Cardiac fibroblast (primary cell): ENCODE measurements around the gene KRT33B.
"Not testable (repeated sequence)": the region's sequence is repeated elsewhere in the genome, so short reads cannot be mapped to it uniquely, and the experiment has no call there.

Source experiments
- DNase-seq, 2 donors: peaks; one replicate each; pipeline versions ENCODE4 v3.0.0 to v3.0.0-alpha.2; 2010; ENCODE audit warnings: low read depth in 2 of 2
- H3K4me3 ChIP-seq, 2 donors: replicated peaks in 1 of 2; 1 replicate in 1 of 2; 2 replicates in 1 of 2; pipeline ENCODE4 v1.5.1; 2011; ENCODE audit warnings: low read depth in 2 of 2, low read length in 2 of 2, mild to moderate bottlenecking in 2 of 2, moderate library complexity in 1 of 2
- TF ChIP-seq, protein P1 (sequence below): IDR thresholded peaks from one replicate; pipeline ENCODE4 v1.5.1; 2011; ENCODE audit warnings: low read depth, mild to moderate bottlenecking, low read length, inconsistent platforms

KRT33B gene

DNA sequence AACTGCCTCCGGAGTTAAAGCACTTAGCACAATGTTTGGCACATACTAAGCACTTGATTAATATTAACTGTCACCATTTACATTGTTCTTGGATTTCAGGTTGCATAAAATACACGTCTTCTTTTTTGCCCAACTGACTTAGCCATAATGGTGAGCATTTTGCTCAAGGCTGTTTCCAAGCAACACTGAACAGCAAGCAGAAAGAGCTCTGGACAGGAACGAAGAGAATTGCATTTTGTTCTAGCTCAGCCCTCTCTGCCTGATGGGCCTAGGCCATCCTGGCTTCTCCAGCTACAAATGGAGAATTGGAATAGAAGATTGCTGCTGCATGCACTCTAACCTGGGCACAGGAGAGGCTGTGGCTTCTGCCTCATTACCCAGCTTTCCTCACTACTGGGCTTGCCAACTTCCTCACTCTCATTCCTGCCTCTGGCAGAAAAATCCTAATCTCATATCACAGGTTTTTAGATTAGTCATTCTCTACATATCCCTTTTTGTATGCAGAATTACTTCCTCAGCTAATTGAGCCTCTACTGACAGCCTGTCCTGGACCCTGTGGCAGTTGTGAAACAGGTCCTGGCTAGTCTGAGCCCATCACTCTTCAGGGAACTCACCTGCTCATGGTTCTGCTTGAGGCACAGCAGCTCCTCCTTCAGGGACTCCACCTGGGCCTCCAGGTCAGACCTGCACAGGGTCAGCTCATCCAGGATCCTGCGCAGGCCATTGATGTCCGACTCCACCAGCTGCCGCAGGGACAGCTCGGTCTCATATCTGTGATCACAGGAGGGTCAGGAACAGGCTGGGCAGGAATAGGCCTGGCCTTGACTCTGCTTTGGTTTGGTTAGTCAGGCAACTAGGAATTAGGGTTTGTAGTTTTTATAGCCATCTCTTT, 21.5 kb downstream of the KRT33B start:
- no peak for DNase-seq
- H3K4me3 ChIP-seq: no peak overlapping the region
- TF ChIP-seq, protein P1, sequence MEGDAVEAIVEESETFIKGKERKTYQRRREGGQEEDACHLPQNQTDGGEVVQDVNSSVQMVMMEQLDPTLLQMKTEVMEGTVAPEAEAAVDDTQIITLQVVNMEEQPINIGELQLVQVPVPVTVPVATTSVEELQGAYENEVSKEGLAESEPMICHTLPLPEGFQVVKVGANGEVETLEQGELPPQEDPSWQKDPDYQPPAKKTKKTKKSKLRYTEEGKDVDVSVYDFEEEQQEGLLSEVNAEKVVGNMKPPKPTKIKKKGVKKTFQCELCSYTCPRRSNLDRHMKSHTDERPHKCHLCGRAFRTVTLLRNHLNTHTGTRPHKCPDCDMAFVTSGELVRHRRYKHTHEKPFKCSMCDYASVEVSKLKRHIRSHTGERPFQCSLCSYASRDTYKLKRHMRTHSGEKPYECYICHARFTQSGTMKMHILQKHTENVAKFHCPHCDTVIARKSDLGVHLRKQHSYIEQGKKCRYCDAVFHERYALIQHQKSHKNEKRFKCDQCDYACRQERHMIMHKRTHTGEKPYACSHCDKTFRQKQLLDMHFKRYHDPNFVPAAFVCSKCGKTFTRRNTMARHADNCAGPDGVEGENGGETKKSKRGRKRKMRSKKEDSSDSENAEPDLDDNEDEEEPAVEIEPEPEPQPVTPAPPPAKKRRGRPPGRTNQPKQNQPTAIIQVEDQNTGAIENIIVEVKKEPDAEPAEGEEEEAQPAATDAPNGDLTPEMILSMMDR: no peak

- not testable (repeated sequence) for DNase-seq, H3K4me3 ChIP-seq
These were observed 23.2 kb downstream of the KRT33B start for GRCh38 chr17:41346421-41346820.

DNA sequence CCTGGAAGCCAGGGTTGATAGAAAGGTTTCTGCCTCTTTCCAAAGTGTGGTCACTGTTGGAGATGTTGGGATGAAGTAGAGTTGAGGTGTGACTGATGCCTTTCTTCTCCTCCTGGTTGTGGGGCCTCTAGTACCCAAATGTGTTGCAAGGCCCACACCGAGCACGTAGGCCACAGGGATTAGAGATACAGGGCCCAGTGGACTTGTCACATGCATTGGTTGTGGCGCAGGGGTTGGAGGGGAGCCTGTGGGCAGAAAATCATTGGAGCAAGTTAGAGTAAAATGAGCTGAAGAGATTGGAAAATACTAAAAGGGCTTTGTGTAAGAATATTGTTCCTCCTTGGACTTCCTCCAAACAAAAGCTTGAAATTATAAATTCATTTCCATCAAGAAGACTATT, 23.6 kb downstream of the KRT33B start:
- no peak overlapping the region for H3K4me3 ChIP-seq
- TF ChIP-seq, protein P1: no peak
- no peak for DNase-seq

DNA sequence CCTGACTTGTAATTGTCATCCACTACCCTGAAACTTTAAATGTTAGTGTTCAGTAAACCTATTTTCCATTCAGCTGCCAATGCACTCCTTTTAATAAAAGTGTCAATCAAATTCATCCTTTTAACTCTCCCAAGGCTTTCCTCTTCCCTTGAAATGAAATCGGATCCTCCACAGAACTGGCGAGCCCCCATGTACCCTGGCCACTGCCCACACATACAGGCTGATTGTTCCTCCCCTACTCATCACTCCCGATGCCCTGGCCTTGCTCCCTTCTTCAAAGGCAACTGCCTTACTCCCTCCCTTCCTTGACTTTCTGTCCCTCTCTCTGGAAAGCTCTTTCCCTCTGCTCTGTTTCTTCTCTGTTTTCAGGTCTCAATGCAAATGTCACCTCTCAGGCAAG, 26.6 kb downstream of the KRT33B start:
- no peak overlapping the region for H3K4me3 ChIP-seq
- DNase-seq: no peak
- TF ChIP-seq, protein P1: no peak

DNA sequence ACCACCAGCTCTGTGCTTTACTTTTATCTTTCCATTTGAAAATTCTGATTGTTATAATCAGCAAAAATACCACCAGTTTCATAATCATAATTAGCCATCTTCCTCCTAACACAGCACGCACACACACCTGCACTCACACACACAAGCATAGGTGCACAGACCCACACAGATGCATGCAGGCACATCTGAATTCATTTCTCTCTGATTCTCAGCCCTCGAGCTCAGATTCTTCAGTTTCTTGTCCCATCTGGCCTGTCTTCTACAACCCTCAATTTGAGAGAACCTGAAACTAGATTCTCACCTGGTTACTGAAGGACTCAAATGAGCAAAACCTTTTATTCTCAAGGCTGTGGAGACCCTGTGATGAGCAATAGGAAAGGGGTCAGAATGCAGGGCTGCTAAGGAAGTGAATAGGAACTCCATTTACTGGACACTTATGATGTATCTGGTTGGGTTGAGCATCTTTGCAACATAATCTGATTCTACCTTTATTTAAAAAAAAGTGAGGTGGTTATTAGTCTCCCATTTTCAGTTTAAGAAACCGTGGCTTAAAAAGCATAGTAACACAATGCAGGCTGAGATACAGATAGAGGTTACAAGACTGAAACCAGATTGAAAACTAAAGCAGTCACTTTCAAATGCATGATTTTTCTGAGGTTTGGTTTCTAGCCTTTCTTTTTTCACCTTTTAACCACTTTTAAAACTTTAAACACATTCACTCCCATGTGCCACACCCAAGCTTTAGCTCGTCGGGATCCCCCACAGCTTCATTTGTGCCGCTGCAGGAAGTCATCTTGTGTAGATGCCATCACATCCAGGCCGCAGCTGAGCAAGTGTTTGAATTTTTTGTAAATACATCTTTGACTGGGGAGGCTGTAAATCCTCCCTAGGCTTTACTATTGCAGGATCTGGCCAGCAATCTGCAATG, 28.4 kb downstream of the KRT33B start:
- H3K4me3 ChIP-seq: no peak overlapping the region
- TF ChIP-seq, protein P1: no peak
- no peak for DNase-seq

DNA sequence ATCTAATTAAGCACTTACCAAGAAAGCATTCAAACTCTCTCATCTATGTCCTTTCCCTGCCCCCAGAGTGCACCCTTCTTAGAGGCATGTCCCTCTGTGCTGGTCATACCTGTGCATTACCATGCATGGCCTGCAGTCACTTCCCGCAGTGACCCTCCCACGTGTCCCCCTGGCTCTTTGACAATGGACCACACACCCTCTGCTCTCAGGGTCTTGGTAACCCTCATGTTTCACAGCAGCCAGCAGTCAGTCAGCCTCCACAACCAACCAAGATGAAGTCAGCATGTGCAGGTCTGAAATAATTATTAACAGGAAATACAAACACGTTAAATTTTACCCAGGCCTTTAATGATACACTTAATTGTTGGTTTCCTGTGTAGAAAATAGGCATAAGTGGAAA, 29.1 kb downstream of the KRT33B start:
- no peak overlapping the region for H3K4me3 ChIP-seq
- TF ChIP-seq, protein P1: no peak
- no peak for DNase-seq

DNA sequence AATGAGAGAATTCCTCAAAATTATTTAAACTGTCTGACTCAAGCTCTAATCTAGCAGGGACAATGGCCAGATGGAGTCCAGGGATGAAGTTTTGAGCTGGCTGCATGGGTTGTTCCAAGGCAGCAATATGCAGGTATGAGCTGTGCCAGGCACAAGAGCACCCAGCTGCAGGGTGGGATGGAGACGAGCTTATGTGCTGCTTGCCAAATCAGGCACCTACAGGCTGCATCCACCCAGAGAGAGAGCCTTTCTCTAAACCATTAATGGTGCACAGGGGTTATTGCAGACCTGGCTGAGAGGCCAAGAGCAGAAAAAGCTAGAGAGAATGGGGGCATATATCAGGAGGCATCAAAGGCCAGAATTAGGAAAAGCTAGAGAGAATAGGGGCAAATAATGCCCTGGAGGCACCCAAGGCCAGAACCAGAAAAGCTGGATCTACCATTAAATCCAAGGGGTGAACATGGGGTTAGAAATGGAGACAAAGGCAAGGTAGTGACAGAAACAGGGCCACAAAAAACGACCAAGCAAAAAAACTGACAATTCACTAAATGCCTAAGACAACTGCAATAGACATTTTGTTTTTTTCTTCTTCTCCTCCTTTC, 29.9 kb downstream of the KRT33B start:
- TF ChIP-seq, protein P1: no peak
- no peak for DNase-seq
- no peak overlapping the region for H3K4me3 ChIP-seq
